ENCODE measurements around the gene TNS2. TPM values are rescaled to one million over a fixed set of nuclear protein-coding genes. Genes with fewer than 3 reads are reported as not detected.

The TNS2 gene
- total and polyA plus RNA-seq, 2 of the 13 experiments (the other 11 are each of a cell fraction or from before 2014, with no cell fraction given): 8.9 to 20.4 TPM

GRCh38 chr12:53004178-53004577, 45.7 kb upstream of the TNS2 start:
- H3K27me3 ChIP-seq (ENCODE audit: control insufficient read depth in 1 of 2, insufficient read depth in 2 of 2, low read length in 2 of 2): no peaks in the 10 kb centered on the region; a peak in 1 of 5 replicates
- intact Hi-C loops (cut with micrococcal nuclease; ENCODE audit: unreplicated experiment): no loop called here
- H3K4me2 ChIP-seq (ENCODE audit: low read depth, low read length): 0 out of 2 replicates have a peak overlapping the region, but pooled peaks have one; percentile 79
- ATAC-seq (no peak), DNase-seq (ENCODE audit: low spot score) (no peak), FAIRE-seq (no peak)
- peaks cover 23% of the 10 kb centered on the region for H4K20me1 ChIP-seq (ENCODE audit: insufficient read depth, low read length)
- peak overlapping the region; percentile 12 for H3K27ac ChIP-seq (ENCODE audit: extremely low read length, insufficient read depth, low read length)
- BruUV-seq (replicated peaks): no TSS peak
- no peak overlapping the region for H3K9ac ChIP-seq (ENCODE audit: insufficient read depth, low read depth, low read length)
- H3K36me3 ChIP-seq (replicated peaks in 1 of 2; ENCODE audit: control insufficient read depth in 1 of 2, insufficient read depth in 2 of 2, low read length in 2 of 2): peaks cover 0 to 9% of the 10 kb centered on the region in 2 experiments; a peak in 3 of 5 replicates
- peaks cover 39% of the 10 kb centered on the region for H3K4me1 ChIP-seq (ENCODE audit: insufficient read depth, low read length)
- ChIA-PET POLR2A (interaction anchor here (4.0 kb wide), 1 partner anchor 10 kb away, joined by 159 read pairs; no protein-coding TSS in a partner anchor), CTCF (ENCODE audit: low intra/inter-chr PET ratio, low total read pairs) (no interaction called here)
- H3K79me2 ChIP-seq (ENCODE audit: insufficient read depth, low read length): peaks cover 29% of the 10 kb centered on the region
- no peak overlapping the region for H3K4me3 ChIP-seq (replicated peaks in 1 of 3; ENCODE audit: insufficient read depth in 1 of 3, low read depth in 2 of 3, low read length in 3 of 3)
- in situ Hi-C loops (cut with HindIII; ENCODE audit: extremely low pct_ligation_motif_present, low pct_unique_long_range_greater_than_20kb): no loop called here
- no peak overlapping the region for H2AFZ ChIP-seq (ENCODE audit: low read length)
- 95% methylated on average over 5 of the region's 5 CpGs for WGBS (ENCODE audit: low lambda C conversion rate)
- H3K9me3 ChIP-seq (ENCODE audit: low read length): no peaks in the 10 kb centered on the region
- TF ChIP-seq POLR2A (IDR thresholded peaks at IDR 0.05; ENCODE audit: insufficient read depth in 1 of 2, low read depth in 2 of 2, low read length in 2 of 2) (0 out of 4 replicates have a peak, but pooled peaks of 1 of the 2 experiments have one; percentile 2), ZNF251 (CRISPR knock-in tag; IDR thresholded peaks at IDR 0.05) (no peak), RBFOX2 (IDR thresholded peaks at IDR 0.05; ENCODE audit: low read depth, low read length) (no peak), PHB2 (IDR thresholded peaks at IDR 0.05; ENCODE audit: partially characterized antibody) (no peak)
- TF ChIP-seq, protein P1, sequence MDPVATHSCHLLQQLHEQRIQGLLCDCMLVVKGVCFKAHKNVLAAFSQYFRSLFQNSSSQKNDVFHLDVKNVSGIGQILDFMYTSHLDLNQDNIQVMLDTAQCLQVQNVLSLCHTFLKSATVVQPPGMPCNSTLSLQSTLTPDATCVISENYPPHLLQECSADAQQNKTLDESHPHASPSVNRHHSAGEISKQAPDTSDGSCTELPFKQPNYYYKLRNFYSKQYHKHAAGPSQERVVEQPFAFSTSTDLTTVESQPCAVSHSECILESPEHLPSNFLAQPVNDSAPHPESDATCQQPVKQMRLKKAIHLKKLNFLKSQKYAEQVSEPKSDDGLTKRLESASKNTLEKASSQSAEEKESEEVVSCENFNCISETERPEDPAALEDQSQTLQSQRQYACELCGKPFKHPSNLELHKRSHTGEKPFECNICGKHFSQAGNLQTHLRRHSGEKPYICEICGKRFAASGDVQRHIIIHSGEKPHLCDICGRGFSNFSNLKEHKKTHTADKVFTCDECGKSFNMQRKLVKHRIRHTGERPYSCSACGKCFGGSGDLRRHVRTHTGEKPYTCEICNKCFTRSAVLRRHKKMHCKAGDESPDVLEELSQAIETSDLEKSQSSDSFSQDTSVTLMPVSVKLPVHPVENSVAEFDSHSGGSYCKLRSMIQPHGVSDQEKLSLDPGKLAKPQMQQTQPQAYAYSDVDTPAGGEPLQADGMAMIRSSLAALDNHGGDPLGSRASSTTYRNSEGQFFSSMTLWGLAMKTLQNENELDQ (CRISPR knock-in tag; IDR thresholded peaks at IDR 0.05; ENCODE audit: borderline replicate concordance): no peak

DNA sequence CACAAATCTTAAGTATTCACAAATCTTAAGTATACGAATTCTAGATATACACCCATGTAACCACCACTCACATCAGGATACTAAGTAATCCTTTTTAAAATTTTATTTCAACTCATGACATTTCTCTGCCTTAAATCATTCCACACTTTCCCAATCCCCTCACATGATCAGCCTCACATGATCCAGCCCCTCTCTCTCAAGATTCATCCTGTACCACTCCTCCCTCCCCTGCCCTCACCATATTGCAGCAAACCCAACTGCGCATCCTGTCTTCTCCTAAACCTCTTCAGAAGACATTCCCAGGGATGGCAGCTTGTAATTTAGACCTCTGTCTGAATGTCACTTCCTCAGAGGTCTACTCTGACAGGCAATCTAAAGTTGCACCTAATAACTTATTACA, 45.3 kb upstream of the TNS2 start:
- peaks cover 39% of the 10 kb centered on the region for H3K4me1 ChIP-seq (ENCODE audit: insufficient read depth, low read length)
- no TSS peak for BruUV-seq (replicated peaks)
- WGBS (ENCODE audit: low lambda C conversion rate): 99% methylated on average over 2 of the region's 2 CpGs
- no peak overlapping the region for H3K27ac ChIP-seq (ENCODE audit: extremely low read length, insufficient read depth, low read length)
- peak overlapping the region; percentile 79 for H3K4me2 ChIP-seq (ENCODE audit: low read depth, low read length)
- H3K9me3 ChIP-seq (ENCODE audit: low read length): no peaks in the 10 kb centered on the region
- H4K20me1 ChIP-seq (ENCODE audit: insufficient read depth, low read length): peaks cover 27% of the 10 kb centered on the region
- DNase-seq (ENCODE audit: low spot score): no peak
- peaks cover 0 to 11% of the 10 kb centered on the region in 2 experiments; a peak in 3 of 5 replicates for H3K36me3 ChIP-seq (replicated peaks in 1 of 2; ENCODE audit: control insufficient read depth in 1 of 2, insufficient read depth in 2 of 2, low read length in 2 of 2)
- intact Hi-C loops (cut with micrococcal nuclease; ENCODE audit: unreplicated experiment): no loop called here
- ChIA-PET CTCF (ENCODE audit: low intra/inter-chr PET ratio, low total read pairs) (no interaction called here), POLR2A (interaction anchor here (2.1 to 4.0 kb wide), 2 partner anchors 10 to 98 kb away, joined by 12 to 159 read pairs; partner anchors contain the start of gene SOAT2)
- peaks cover 33% of the 10 kb centered on the region for H3K79me2 ChIP-seq (ENCODE audit: insufficient read depth, low read length)
- no peak for ATAC-seq
- peak overlapping the region; percentile 82; the same call in 1 of the 2 replicates for H3K9ac ChIP-seq (ENCODE audit: insufficient read depth, low read depth, low read length)
- FAIRE-seq: no peak
- H2AFZ ChIP-seq (ENCODE audit: low read length): no peak overlapping the region
- in situ Hi-C loops (cut with HindIII; ENCODE audit: extremely low pct_ligation_motif_present, low pct_unique_long_range_greater_than_20kb): no loop called here
- H3K27me3 ChIP-seq (ENCODE audit: control insufficient read depth in 1 of 2, insufficient read depth in 2 of 2, low read length in 2 of 2): no peaks in the 10 kb centered on the region; a peak in 1 of 5 replicates
- no peak overlapping the region for H3K4me3 ChIP-seq (replicated peaks in 1 of 3; ENCODE audit: insufficient read depth in 1 of 3, low read depth in 2 of 3, low read length in 3 of 3)
- no peak for TF ChIP-seq SOX5 (CRISPR knock-in tag; IDR thresholded peaks at IDR 0.05; ENCODE audit: borderline replicate concordance)
- TF ChIP-seq, protein P2, sequence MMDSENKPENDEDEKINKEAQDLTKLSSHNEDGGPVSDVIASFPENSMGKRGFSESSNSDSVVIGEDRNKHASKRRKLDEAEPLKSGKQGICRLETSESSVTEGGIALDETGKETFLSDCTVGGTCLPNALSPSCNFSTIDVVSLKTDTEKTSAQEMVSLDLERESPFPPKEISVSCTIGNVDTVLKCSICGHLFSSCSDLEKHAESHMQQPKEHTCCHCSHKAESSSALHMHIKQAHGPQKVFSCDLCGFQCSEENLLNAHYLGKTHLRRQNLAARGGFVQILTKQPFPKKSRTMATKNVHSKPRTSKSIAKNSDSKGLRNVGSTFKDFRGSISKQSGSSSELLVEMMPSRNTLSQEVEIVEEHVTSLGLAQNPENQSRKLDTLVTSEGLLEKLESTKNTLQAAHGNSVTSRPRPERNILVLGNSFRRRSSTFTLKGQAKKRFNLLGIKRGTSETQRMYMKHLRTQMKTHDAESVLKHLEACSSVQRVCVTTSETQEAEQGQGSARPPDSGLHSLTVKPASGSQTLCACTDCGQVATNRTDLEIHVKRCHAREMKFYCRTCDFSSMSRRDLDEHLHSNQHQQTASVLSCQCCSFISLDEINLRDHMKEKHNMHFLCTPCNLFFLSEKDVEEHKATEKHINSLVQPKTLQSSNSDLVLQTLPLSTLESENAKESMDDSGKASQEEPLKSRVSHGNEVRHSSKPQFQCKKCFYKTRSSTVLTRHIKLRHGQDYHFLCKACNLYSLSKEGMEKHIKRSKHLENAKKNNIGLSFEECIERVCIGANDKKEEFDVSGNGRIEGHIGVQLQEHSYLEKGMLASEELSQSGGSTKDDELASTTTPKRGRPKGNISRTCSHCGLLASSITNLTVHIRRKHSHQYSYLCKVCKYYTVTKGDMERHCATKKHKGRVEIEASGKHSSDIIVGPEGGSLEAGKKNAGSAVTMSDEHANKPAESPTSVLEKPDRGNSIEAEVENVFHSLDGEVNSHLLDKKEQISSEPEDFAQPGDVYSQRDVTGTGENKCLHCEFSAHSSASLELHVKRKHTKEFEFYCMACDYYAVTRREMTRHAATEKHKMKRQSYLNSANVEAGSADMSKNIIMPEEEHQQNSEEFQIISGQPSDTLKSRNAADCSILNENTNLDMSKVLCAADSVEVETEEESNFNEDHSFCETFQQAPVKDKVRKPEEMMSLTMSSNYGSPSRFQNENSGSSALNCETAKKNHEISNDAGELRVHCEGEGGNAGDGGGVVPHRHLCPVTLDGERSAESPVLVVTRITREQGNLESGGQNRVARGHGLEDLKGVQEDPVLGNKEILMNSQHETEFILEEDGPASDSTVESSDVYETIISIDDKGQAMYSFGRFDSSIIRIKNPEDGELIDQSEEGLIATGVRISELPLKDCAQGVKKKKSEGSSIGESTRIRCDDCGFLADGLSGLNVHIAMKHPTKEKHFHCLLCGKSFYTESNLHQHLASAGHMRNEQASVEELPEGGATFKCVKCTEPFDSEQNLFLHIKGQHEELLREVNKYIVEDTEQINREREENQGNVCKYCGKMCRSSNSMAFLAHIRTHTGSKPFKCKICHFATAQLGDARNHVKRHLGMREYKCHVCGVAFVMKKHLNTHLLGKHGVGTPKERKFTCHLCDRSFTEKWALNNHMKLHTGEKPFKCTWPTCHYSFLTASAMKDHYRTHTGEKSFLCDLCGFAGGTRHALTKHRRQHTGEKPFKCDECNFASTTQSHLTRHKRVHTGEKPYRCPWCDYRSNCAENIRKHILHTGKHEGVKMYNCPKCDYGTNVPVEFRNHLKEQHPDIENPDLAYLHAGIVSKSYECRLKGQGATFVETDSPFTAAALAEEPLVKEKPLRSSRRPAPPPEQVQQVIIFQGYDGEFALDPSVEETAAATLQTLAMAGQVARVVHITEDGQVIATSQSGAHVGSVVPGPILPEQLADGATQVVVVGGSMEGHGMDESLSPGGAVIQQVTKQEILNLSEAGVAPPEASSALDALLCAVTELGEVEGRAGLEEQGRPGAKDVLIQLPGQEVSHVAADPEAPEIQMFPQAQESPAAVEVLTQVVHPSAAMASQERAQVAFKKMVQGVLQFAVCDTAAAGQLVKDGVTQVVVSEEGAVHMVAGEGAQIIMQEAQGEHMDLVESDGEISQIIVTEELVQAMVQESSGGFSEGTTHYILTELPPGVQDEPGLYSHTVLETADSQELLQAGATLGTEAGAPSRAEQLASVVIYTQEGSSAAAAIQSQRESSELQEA (CRISPR knock-in tag; IDR thresholded peaks at IDR 0.05; ENCODE audit: not compliant biosample characterization): no peak
- TF ChIP-seq NR1H2 (CRISPR knock-in tag; IDR thresholded peaks at IDR 0.05; ENCODE audit: borderline replicate concordance, low read depth): no peak

Data from HepG2 (cell line).